ENCODE results near the gene C9orf153.
"Not testable (repeated sequence)": the region's sequence is repeated elsewhere in the genome, so short reads cannot be mapped to it uniquely, and the experiment has no call there.

The C9orf153 gene

DNA sequence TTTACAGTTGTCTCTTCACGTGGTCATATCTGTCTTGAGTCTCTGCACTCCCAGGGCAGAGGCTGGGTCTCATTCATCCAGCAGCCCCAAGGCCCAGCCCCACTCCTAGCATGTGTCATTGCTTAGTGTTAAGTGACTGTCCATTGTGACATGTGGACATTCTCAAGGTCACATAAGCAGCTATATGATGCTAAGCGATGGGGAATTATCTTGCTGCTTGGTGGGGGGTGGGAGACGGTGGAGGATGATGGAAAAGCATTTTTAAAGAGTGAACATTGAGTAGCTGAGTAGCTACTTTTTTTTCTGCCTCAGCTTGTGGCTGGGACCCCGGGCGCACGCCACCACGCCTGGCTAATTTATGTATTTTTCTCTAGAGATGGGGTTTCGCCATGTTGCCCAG lies at the start of gene C9orf153:
Gene C9orf153 (minus strand): TSS at position 101 of the 400 bp plus-strand sequence. CDS start 30,054 bp downstream, outside the sequence.
- DNase-seq (ENCODE audit: low read depth): no peak

DNA sequence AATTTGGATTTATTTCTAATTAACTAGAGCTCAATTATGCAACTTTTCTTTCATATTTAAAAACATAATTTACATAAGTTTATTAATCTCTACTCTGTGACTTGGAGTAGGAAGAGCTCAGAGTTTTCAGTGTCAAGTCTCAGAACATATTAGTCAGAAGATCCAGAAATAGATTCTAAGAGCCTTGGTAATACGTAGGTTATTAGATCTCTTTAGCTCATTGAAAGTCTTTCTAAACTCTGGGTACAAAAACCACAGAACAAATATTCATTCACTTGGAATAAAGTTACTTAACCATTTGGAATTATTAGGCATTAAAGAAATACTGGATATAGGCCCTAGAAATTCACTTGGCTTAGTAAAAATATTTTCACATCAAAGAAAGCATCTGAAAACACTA lies 49.2 kb upstream of the C9orf153 start:
- DNase-seq (ENCODE audit: low read depth): peak; percentile 46

DNA sequence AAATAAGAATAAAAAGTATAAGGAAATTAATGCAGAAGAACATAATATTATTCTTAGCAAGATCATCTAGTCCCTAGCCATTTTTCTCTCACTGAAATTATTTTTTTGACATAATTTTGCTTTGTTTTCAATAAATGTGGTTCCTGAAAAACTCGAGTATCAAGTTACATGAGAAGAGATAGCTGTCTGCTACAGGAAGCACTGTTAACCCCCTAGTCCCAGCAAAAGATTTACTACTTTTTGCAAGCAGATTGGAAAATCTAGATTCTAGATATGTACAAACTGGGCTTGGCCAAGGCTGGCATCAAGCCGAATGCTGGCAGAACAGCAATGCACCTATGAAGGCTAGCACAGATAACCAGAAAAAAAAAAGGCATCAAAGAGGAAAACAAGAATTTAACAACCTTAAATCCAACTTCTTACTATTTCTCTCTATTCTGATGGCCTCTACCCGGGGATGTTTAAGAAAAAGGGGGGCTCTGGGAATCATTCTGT lies 44.8 kb upstream of the C9orf153 start:
- peak; percentile 61 for DNase-seq (ENCODE audit: low read depth)

DNA sequence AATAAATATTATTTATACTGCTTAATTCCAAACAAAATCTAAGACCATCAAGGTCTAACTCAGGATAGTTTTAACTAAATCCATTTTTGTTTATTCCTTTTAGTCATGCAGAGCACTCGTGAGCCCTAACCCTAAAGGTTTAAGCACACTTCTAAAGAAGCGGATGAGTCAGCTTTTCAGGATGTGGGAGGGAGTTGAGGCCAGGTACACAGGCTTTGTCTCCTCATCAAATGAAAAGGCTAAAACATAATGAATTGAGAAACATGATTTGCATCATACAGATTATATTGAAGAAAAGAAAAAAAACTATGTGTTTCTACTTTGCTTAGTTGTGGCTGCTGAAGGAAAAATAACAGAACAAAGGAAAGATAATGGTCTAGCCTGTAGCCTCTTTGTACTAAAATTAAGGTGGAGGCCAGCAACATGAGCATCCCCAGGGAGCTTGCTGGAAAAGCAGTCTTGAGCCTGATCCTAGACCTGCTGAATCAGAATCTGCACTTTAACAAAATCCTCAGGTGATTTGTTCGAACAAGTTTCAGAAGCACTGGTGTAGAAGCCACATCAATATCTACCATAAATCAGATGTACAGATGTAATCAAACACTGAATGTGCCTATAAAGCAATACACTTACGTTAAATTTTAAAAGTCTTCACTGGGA lies 44.0 kb upstream of the C9orf153 start:
- peak; percentile 78 for DNase-seq (ENCODE audit: low read depth)

DNA sequence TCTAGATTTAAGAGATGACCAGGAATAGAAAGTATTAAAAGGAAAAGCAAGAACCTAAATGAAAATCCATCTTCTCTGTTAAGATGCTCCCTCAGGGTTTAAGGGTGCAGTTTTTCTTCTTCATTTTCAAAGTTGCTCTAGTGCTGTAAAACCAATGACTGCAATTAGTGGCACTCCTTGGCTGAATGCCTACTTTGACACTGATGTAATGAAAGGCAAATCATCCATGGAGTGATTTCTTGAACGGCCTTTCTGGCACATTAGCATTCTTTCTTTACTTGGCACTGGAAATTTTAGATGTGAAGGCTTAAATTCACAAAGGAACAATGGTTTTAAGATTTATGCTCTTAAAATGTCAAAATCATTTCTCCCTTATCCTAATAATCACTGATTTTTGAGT lies 42.2 kb upstream of the C9orf153 start:
- no peak for DNase-seq (ENCODE audit: low read depth)

DNA sequence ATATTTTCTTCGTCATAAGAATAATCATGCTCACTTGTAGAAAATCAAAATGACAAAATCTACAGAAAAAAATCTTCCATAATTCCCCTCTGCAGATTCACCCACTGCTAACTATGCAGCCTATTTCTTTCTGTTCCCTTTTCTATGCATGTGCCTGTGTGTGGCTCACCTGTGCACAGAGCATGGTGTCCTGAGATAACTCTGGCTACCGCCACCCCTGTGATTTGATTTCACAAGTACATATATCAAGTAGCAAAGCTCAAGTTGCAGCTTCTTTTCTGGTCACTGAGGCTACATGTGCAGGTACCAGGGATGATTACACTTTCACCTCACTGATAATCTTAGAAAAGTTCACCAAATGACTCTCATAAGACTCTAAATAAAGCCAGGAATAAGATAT lies 41.2 kb upstream of the C9orf153 start:
- no peak for DNase-seq (ENCODE audit: low read depth)

DNA sequence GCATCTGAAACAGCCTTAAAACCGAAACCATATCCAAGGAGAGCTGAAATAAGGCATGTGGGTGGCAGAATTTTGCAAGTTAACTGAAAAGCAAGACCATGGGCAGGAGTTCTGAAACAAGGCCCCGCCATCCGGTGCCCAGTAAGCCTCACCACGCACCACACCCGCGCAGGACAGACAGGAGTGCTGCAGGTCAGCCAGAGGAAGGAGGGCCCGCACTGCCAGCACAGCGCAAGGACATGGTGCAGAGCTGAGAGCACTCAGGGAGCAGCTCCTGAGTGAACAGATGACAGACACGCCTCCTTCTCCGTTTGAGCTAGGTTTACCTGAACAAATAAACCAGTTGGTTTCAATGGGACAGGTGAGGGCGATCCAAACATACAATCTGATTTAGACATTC lies 39.4 kb upstream of the C9orf153 start:
- DNase-seq (ENCODE audit: low read depth): no peak

DNA sequence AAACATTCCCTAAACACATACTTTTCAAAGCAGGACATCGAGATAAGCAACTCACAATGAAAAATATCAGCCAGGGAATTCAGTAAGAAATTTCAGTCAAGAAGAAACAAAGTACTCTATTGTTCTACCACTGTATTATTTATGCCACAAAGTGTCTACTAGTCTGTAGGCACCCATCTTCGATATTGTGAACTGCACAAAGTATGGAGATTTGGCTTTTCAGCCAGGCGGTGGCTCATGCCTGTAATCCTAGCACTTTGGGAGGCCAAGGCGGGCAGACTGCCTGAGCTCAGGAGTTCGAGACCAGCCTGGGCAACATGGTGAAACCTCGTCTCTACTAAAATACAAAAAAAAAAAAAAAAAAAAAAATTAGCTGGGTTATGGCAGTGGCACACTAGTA lies 30.9 kb upstream of the C9orf153 start:
- not testable (repeated sequence) for DNase-seq (ENCODE audit: low read depth)

DNA sequence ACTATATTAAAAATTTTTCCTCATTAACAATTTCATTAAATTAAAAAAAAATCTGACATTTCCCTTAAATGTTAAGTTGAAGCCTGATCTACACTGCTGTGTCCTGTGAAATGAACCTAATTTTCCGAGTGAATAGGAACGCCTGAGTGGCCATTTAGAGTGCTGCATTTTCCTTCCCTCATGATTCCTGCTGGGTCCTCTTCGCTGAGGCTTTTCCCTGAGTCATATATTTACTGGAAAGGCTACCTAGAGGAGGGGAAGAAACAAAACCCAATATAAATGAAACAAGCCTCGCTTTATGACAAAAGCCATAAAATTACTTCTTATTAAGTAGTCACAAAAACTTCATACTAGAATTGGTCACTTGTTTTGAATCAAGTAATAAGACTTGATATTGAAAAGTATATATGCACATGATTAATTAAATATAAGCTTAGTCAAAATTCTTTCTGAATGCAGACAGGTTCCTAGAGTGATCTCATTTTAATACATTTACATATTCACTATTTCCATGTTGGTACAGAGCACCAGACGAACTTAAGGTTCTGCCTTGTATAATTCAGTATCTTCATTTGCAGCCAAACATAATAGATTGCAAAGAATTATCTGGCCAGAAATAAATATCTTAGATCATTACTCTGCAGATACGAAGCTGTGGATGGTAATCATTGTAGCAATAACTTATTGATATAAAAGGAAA lies 29.2 kb upstream of the C9orf153 start:
- no peak for DNase-seq (ENCODE audit: low read depth)

DNA sequence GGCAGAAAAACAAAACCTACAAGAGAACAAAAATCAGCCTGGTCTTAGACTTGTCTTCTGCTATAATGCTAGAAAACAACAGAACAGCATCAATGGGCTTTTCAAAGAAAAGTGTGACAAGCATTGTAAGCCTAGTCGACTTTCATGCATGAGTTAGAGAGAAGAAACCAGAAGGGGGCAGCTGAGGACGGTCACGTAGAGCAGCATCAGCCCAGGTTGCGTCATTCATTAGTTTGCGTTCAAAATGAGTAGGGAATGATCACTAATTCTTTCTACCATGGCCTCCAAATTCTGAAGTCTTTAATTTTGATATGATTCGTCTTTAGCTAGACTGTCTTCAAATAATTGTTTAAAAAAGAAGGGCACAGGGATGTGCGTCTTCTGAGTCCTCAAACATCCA lies 27.6 kb upstream of the C9orf153 start:
- peak; percentile 76 for DNase-seq (ENCODE audit: low read depth)

DNA sequence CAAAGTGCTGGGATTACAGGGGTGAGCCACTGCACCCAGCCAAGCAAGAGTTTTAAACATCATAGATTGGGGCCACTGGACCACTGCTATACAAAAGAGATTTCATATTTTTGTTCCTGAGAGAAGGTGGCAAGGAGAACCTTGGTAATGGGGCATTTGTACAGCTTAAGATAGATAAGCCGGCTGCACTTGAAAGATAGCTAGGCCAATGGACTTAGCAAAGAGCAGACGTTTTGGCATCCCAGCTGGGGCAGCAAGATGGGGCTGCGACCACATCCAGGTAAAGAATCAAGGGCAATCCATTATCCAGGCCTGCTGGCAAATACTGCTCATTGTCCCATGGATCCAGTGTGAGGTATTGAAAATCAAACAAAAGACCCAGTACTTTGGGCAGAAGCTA lies 26.8 kb upstream of the C9orf153 start:
- DNase-seq (ENCODE audit: low read depth): no peak

DNA sequence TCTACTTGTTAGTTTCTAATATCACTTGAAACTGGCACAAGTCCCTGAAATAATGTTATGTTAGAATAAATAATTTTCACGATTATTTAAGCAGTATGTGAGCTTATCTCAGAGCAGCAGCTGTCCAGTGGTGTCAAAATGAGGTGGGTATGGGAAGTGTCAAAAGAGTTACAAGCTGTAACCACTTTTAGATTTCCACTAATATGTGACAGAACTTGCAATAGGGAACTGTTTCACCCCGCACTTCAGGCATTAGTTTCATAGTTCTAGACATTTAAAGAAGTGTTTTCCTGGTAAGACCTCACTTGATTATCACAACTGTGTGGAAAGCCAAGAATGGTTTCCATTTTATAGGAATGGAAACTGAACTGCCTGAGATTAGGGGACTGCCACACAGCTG lies 25.8 kb upstream of the C9orf153 start:
- DNase-seq (ENCODE audit: low read depth): no peak

DNA sequence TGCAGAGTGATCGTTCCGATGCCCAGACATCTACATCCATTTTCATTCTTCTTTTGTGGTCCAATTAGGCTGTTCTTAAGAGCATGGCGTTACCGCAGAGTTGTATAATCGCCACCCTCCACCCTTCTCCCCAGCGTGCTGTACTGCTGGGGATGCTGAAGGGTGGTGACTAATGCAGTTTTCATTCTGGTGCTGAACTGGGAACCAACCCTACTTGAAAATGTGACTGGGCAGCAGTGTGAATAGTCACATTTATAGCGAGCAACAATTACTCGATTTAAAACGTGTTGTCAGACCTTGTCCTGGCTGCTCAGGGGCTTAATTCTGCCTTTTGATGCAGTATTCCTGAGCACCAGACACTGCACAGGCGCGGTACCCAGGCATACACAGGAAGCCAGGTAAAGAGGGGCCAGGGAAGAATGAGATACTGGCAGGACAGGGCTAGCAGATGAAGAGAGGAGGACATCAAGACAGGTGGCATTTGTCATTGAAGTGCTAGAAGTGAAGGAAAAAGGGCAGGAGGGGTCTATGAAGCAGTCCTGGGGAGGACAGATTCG lies 23.6 kb upstream of the C9orf153 start:
- DNase-seq (ENCODE audit: low read depth): peak; percentile 96

DNA sequence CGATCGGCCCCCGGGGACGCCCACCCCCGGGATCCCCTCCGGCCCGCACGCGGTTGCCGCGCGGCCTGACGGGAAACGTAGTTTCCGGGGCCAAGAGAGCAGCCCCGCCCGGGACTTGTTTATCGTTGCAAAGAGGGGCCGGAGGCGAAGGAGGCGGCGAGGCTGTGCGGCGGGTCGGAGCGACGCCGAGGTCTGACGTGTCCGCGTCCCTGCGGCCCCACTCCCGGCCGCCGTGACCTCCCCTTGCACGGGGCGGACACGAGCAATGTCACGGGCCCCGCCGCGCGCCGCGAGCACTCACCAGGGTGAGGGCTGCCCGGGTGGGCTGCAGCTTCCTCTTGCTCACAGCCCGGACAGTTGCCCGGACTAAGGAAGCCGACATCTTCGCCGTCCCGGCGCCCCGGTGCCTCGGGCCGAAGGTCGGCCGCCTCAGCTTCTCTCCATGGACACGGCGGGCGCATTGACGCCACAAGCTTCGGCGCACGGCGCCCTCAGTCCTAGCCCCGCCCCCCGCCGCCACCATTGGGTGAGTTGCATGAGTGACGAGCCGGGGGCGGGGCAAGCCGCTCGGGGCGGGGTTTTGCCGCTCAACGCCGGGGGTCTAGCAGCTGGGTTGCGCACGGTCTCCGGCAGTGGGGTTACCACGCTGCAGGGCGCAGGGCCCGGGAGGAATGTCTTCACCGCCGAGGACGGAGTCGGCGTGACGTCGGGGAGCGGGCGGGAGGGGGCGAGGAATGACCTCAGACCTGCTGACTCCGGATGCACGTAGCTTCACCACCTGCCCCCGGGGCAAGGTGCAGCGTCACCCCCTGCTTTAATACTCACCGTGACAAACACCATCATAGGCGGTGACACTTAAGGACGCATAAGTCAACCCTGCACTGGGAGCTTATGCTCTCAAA lies 22.9 kb upstream of the C9orf153 start, which contains the start of gene ISCA1:
Gene ISCA1 (minus strand): TSS at position 462 of the 902 bp plus-strand sequence. CDS start 80 bp downstream, at position 382.
- peak; percentile 93 for DNase-seq (ENCODE audit: low read depth)

DNA sequence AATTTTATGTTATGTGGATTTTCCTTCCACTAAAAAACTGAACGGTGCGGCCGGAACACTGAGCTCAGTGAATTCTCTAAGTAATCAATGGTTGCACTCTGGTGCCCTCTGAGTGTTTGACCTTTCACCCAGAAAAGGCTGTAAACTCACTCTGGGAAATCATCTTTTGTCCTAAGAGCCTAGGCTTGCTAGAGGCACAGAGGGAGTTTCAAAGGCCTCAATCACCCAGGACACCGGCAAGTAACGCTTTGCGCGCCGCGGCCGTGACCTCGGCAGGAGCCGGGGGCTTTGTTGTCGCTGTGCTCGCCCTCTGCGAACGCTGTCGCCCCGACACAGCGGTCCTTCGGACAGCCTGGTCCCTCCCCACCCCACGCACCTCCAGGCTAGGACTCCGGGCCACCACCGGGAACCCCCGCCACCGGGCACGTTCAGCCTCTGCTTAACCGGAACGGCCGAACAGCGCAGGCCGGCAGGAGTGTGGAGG lies 22.2 kb upstream of the C9orf153 start:
- no peak for DNase-seq (ENCODE audit: low read depth)

DNA sequence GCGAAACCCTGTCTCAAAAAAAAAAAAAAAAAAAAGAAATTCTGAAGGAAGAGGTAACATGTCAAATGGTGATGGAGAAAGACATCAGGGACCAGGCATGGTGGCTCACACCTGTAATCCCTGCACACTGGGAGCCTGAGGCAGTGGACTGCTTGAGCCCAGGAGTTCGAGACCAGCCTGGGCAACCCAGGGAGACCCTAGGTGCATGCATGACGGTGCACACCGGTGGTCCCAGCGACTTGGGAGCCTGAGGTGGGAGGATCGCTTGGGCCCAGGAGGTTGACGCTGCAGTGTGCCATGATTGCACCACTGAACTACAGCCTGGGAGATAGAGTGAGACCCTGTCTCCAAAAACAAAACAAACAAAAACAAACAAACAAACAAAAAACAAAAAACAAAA lies 21.1 kb upstream of the C9orf153 start:
- no peak for DNase-seq (ENCODE audit: low read depth)

DNA sequence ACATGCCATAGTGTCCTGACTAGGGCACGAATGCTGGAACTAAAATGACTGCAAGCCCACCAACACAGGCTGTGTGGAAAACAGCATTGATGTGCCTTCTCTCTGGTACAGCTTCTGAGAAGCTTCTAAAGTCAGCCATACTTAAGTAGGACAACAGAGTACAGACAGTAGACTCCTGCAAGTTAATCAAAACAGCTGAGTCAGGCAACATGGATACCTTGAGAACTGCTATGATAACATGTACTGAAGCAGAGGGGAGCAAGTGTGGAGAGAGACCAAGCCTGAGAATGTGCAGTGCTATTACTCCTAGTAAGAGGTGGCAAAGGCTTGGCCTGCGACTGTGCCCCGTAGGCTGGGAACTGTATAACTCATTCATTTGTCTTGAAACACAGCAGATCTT lies 20.4 kb upstream of the C9orf153 start:
- peak; percentile 46 for DNase-seq (ENCODE audit: low read depth)

DNA sequence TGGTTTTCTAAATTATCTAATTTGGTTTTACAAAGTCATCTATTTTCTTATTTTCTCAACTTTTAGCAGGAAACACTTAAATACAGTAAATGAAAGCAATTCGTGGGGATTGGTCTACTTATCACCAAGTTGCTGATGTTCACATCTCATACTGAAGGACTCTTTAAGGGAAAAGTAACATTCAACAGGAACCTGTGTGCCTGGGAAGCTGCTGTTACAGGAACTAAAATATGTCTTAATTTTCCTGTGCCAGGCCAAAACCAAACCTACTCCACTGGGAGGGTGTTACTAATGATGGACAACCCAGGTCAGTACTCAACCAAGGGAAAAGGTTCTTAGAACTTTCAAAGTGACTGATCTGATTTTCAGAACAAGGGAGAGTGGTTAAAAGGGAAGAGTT lies 17.6 kb upstream of the C9orf153 start:
- DNase-seq (ENCODE audit: low read depth): no peak

DNA sequence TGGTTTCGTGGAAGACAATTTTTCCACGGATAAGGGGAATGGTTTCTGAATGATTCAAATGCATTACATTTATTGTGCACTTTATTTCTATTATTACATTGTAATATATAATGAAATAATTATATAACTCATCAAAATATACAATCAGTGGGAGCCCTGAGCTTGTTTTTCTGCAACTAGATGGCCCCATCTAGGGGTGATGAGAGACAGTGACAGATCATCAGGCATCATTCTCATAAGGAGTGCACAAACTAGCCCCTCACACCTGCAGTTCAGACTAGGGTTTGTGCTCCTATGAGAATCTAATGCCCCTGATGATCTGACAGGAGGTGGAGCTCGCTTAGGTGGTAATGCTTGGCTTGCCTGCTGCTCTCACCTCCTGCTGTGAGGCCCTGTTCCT lies 16.5 kb upstream of the C9orf153 start:
- DNase-seq (ENCODE audit: low read depth): peak; percentile 28

DNA sequence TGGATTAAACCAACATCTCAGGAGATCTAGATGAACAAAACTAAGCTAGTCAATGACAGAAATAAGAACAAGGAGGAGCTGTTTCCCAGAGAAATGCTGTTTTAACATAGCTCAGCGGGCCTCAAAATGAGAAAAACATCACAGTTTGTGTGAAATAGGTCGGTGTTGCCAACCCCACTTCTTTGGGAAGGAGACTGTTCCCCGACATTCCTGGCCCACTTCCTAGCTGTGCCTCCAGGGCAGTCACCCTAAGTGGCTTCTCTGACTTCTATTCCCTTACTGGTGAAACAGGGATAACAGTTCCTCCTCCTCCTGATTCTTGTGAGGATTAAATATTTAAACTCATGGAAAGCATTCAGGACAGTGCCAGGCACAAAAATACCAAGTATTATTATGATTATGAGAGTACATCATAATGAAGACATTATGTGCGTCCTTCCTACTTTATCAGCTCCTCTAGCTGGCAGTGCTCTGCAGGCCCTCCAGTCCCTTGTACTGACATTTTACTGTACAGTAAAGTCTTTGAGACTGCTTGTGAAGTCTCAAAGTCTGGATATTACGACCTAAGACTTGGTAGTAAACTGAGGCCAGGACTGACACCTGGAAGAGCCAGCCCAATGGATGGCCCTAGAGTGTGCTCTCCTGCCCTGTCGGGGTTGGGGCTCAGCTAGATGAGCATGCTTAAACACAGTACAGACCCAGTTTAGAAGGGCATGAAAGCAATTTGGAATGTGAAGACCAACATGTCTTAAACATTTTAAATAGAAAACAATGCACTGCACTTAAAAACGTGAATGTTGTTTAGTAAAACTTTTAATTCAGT lies 15.6 kb upstream of the C9orf153 start:
- DNase-seq (ENCODE audit: low read depth): no peak

DNA sequence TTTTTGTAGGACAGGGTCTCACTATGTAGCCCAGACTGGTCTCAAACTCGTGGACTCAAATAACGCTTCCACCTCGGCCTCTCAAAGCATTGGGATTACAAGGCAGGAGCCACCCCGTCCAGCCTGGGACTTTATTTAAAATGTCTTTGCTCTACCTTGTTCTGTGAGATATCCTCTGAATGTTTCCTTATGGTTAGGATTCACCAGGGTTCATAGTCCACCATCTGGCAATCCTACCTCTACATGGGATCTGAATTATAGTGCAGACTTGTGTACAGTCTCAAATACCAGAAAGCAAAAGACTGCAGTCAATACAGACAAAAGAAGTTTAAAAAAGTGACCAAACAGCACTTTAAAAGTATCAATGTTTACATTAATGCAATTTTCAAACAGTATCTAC lies 12.8 kb upstream of the C9orf153 start:
- DNase-seq (ENCODE audit: low read depth): no peak

Measured in iris pigment epithelial cell (primary cell).